CD8-positive, alpha-beta memory T cell (primary cell): ENCODE data around the gene ZNF227. TPM values are rescaled to one million over a fixed set of nuclear protein-coding genes. Genes with fewer than 3 reads are reported as not detected.
"Not testable (repeated sequence)": the region's sequence is repeated elsewhere in the genome, so short reads cannot be mapped to it uniquely, and the experiment has no call there.

ENCODE experiments used
- CTCF ChIA-PET: fragments of 350-600 bp; sonication (Branson Sonifier 250); formaldehyde crosslinking; loops from one replicate; lab custom pipeline; 2021; ENCODE audit warnings: antibody characterized with exemption; lab: Charles Lee
- POLR2A ChIA-PET: fragments of 350-600 bp; sonication (Branson Sonifier 250); formaldehyde crosslinking; loops from one replicate; lab custom pipeline; 2021; ENCODE audit warnings: antibody characterized with exemption; lab: Charles Lee
- DNase-seq, 5 donors: peaks; one replicate each; pipeline versions ENCODE4 v3.0.0 to v3.0.0-alpha.2; 2020 to 2022; ENCODE audit warnings: mixed read lengths in 1 of 5
- H3K27ac ChIP-seq: one replicate; pipeline ENCODE4 v1.7.0; 2013; ENCODE audit warnings: low read depth, mild to moderate bottlenecking, low read length, moderate library complexity
- H3K27me3 ChIP-seq: 2 replicates; pipeline ENCODE4 v1.7.0; 2013; ENCODE audit warnings: low read length, mild to moderate bottlenecking; ENCODE audit not compliant: insufficient read depth, poor library complexity, severe bottlenecking
- H3K36me3 ChIP-seq: 2 replicates; pipeline ENCODE4 v1.7.0; 2013; ENCODE audit warnings: mild to moderate bottlenecking, low read length, moderate library complexity; ENCODE audit not compliant: insufficient read depth
- H3K4me1 ChIP-seq: 2 replicates; pipeline ENCODE4 v1.7.0; 2013; ENCODE audit warnings: mild to moderate bottlenecking, low read length, moderate library complexity; ENCODE audit not compliant: insufficient read depth
- H3K4me3 ChIP-seq: 2 replicates; pipeline ENCODE4 v1.7.0; 2013; ENCODE audit warnings: mild to moderate bottlenecking, low read length
- H3K9me3 ChIP-seq: 2 replicates; pipeline ENCODE4 v1.7.0; 2013; ENCODE audit warnings: mild to moderate bottlenecking, low read length
- H3K27ac Mint-ChIP-seq, 8 donors: one replicate each; pipeline ENCODE4 v1.8.0; 2020 to 2021; ENCODE audit warnings: mixed read lengths in 8 of 8, mild to moderate bottlenecking in 6 of 8, inconsistent platforms in 3 of 8, moderate library complexity in 3 of 8
- H3K27me3 Mint-ChIP-seq, 2 donors: one replicate each; pipeline ENCODE4 v1.8.0; 2020 to 2021; ENCODE audit warnings: mixed read lengths in 2 of 2, mild to moderate bottlenecking in 1 of 2, moderate library complexity in 1 of 2
- H3K36me3 Mint-ChIP-seq, 3 donors: one replicate each; pipeline ENCODE4 v1.8.0; 2020 to 2021; ENCODE audit warnings: mixed read lengths in 3 of 3, inconsistent platforms in 1 of 3, mild to moderate bottlenecking in 1 of 3
- H3K4me1 Mint-ChIP-seq, 3 donors: one replicate each; pipeline ENCODE4 v1.8.0; 2020 to 2021; ENCODE audit warnings: mixed read lengths in 3 of 3, inconsistent platforms in 1 of 3, mild to moderate bottlenecking in 1 of 3
- H3K4me3 Mint-ChIP-seq, 7 donors: one replicate each; pipeline ENCODE4 v1.8.0; 2020 to 2021; ENCODE audit warnings: mixed read lengths in 7 of 7, mild to moderate bottlenecking in 6 of 7, moderate library complexity in 4 of 7, inconsistent platforms in 2 of 7
- H3K9me3 Mint-ChIP-seq, 5 donors: one replicate each; pipeline ENCODE4 v1.8.0; 2020 to 2022; ENCODE audit warnings: mixed read lengths in 5 of 5, mild to moderate bottlenecking in 3 of 5, moderate library complexity in 2 of 5, inconsistent platforms in 1 of 5
- polyA plus RNA-seq: library from polyadenylated mRNA; unstranded; fragments of 300-500 nt; fragmentation: Illumina TruSeq; gene quantifications from one replicate; pipeline ENCODE4 v1.2.3, GENCODE V29; 2021
- total RNA-seq, 2 experiments: library from RNA; stranded (reverse); gene quantifications; one replicate each; pipeline ENCODE4 v1.2.3, GENCODE V29; 2021

Gene ZNF227
- total and polyA plus RNA-seq, 3 experiments from 2014 or later, result 11.4 to 24.0 (median 22.1) TPM

GRCh38 chr19:44252332-44252731 is 40.0 kb downstream of the ZNF227 start:
- H3K4me1 Mint-ChIP-seq, DNase-seq, H3K36me3 ChIP-seq, CTCF ChIA-PET, H3K27ac Mint-ChIP-seq, POLR2A ChIA-PET, H3K4me3 Mint-ChIP-seq, H3K4me1 ChIP-seq, H3K27ac ChIP-seq, H3K4me3 ChIP-seq, H3K27me3 Mint-ChIP-seq, H3K27me3 ChIP-seq: not testable (repeated sequence)
- H3K36me3 Mint-ChIP-seq, result peaks cover 10 to 92% (median 58%) of the 10 kb centered on the region in 3 donors
- H3K9me3 ChIP-seq, result peaks cover 33% of the 10 kb centered on the region
- peaks cover 59 to 98% (median 87%) of the 10 kb centered on the region in 5 donors for H3K9me3 Mint-ChIP-seq

- Mint-ChIP-seq H3K9me3 (peaks cover 61 to 98% (median 89%) of the 10 kb centered on the region in 5 donors), H3K36me3 (peaks cover 10 to 92% (median 59%) of the 10 kb centered on the region in 3 donors)
- H3K4me3 ChIP-seq, H3K4me3 Mint-ChIP-seq, H3K27ac Mint-ChIP-seq, H3K4me1 ChIP-seq, CTCF ChIA-PET, H3K36me3 ChIP-seq, H3K4me1 Mint-ChIP-seq, H3K27ac ChIP-seq, POLR2A ChIA-PET, H3K27me3 ChIP-seq, H3K27me3 Mint-ChIP-seq, DNase-seq: not testable (repeated sequence)
- peaks cover 35% of the 10 kb centered on the region for H3K9me3 ChIP-seq
Observed at GRCh38 chr19:44253392-44253791, 41.1 kb downstream of the ZNF227 start.

- Mint-ChIP-seq H3K36me3 (peaks cover 10 to 86% (median 51%) of the 10 kb centered on the region in 3 donors), H3K27me3 (peaks cover 0 to 1% of the 10 kb centered on the region in 2 donors), H3K9me3 (peaks cover 57 to 98% (median 90%) of the 10 kb centered on the region in 5 donors), H3K27ac (no peak overlapping the region), H3K4me3 (no peak overlapping the region), H3K4me1 (peaks cover 0 to 2% (median 0%) of the 10 kb centered on the region in 3 donors)
- no peak overlapping the region for H3K27ac ChIP-seq
- H3K9me3 ChIP-seq, result peaks cover 31% of the 10 kb centered on the region
- no peaks in the 10 kb centered on the region for H3K27me3 ChIP-seq
- H3K4me3 ChIP-seq, result no peak overlapping the region
- no peaks in the 10 kb centered on the region for H3K4me1 ChIP-seq
- ChIA-PET POLR2A (no interaction called here), CTCF (no interaction called here)
- DNase-seq, result no peak
- H3K36me3 ChIP-seq, result no peaks in the 10 kb centered on the region
Observed at GRCh38 chr19:44254496-44254895, 42.2 kb downstream of the ZNF227 start.

- no peaks in the 10 kb centered on the region for H3K4me1 ChIP-seq
- Mint-ChIP-seq H3K27me3 (peaks cover 0 to 1% of the 10 kb centered on the region in 2 donors), H3K27ac (no peak overlapping the region), H3K9me3 (peaks cover 51 to 98% (median 89%) of the 10 kb centered on the region in 5 donors), H3K36me3 (peaks cover 6 to 82% (median 40%) of the 10 kb centered on the region in 3 donors), H3K4me3 (no peak overlapping the region), H3K4me1 (peaks cover 7 to 13% (median 13%) of the 10 kb centered on the region in 3 donors)
- CTCF ChIA-PET, result no interaction called here
- H3K9me3 ChIP-seq, result peaks cover 30% of the 10 kb centered on the region
- POLR2A ChIA-PET, result no interaction called here
- no peak for DNase-seq
- H3K27ac ChIP-seq, result no peak overlapping the region
- no peaks in the 10 kb centered on the region for H3K36me3 ChIP-seq
- H3K4me3 ChIP-seq, result no peak overlapping the region
- no peaks in the 10 kb centered on the region for H3K27me3 ChIP-seq
Observed at GRCh38 chr19:44255705-44256411, 43.5 kb downstream of the ZNF227 start.

- H3K36me3 ChIP-seq, result no peaks in the 10 kb centered on the region
- no peaks in the 10 kb centered on the region for H3K4me1 ChIP-seq
- H3K27me3 ChIP-seq, result no peaks in the 10 kb centered on the region
- Mint-ChIP-seq H3K36me3 (peaks cover 6 to 74% (median 28%) of the 10 kb centered on the region in 3 donors), H3K4me3 (no peak overlapping the region), H3K27me3 (no peaks in the 10 kb centered on the region), H3K4me1 (peaks cover 7 to 13% (median 13%) of the 10 kb centered on the region in 3 donors), H3K27ac (no peak overlapping the region), H3K9me3 (peaks cover 52 to 96% (median 83%) of the 10 kb centered on the region in 5 donors)
- H3K9me3 ChIP-seq, result peaks cover 32% of the 10 kb centered on the region
- DNase-seq, result no peak
- ChIA-PET POLR2A (no interaction called here), CTCF (no interaction called here)
- H3K4me3 ChIP-seq, result no peak overlapping the region
- no peak overlapping the region for H3K27ac ChIP-seq
Observed at GRCh38 chr19:44258136-44258535, 45.8 kb downstream of the ZNF227 start.

- H3K27ac Mint-ChIP-seq, result no peak overlapping the region
- no peaks in the 10 kb centered on the region for H3K27me3 Mint-ChIP-seq
- peaks cover 4 to 69% (median 24%) of the 10 kb centered on the region in 3 donors for H3K36me3 Mint-ChIP-seq
- Histone ChIP-seq H3K27me3 (no peaks in the 10 kb centered on the region), H3K27ac (no peak overlapping the region), H3K36me3 (no peaks in the 10 kb centered on the region), H3K4me3 (no peak overlapping the region), H3K4me1 (no peaks in the 10 kb centered on the region), H3K9me3 (peaks cover 25% of the 10 kb centered on the region)
- H3K9me3 Mint-ChIP-seq, result peaks cover 55 to 94% (median 81%) of the 10 kb centered on the region in 5 donors
- peaks cover 7 to 13% (median 13%) of the 10 kb centered on the region in 3 donors for H3K4me1 Mint-ChIP-seq
- POLR2A ChIA-PET, result no interaction called here
- no peak overlapping the region for H3K4me3 Mint-ChIP-seq
- no peak for DNase-seq
- CTCF ChIA-PET, result no interaction called here
Observed at GRCh38 chr19:44258835-44259413, 46.6 kb downstream of the ZNF227 start.

- no peak overlapping the region for H3K27ac ChIP-seq
- Mint-ChIP-seq H3K4me3 (peak overlapping the region in 6 of 7 donors; percentile 60 to 70 (median 64)), H3K36me3 (peaks cover 3 to 68% (median 19%) of the 10 kb centered on the region in 3 donors), H3K27me3 (no peaks in the 10 kb centered on the region), H3K9me3 (peaks cover 48 to 94% (median 78%) of the 10 kb centered on the region in 5 donors), H3K27ac (peak overlapping the region in 2 of 8 donors; percentile 38 to 41), H3K4me1 (peaks cover 7 to 13% (median 13%) of the 10 kb centered on the region in 3 donors)
- ChIA-PET CTCF (no interaction called here), POLR2A (no interaction called here)
- H3K4me3 ChIP-seq, result no peak overlapping the region
- H3K4me1 ChIP-seq, result no peaks in the 10 kb centered on the region
- DNase-seq, result no peak
- H3K27me3 ChIP-seq, result no peaks in the 10 kb centered on the region
- H3K9me3 ChIP-seq, result peaks cover 15% of the 10 kb centered on the region
- H3K36me3 ChIP-seq, result no peaks in the 10 kb centered on the region
Observed at GRCh38 chr19:44260343-44260681, 48.0 kb downstream of the ZNF227 start.

GRCh38 chr19:44260695-44261446 is 48.5 kb downstream of the ZNF227 start:
- no peak overlapping the region for H3K4me3 ChIP-seq
- no peaks in the 10 kb centered on the region for H3K27me3 ChIP-seq
- Mint-ChIP-seq H3K4me3 (peak overlapping the region in 4 of 7 donors; percentile 38 to 65 (median 61)), H3K4me1 (peaks cover 7 to 13% (median 13%) of the 10 kb centered on the region in 3 donors), H3K36me3 (peaks cover 3 to 65% (median 22%) of the 10 kb centered on the region in 3 donors), H3K27ac (peak overlapping the region in 1 of 8 donors; percentile 38), H3K27me3 (no peaks in the 10 kb centered on the region), H3K9me3 (peaks cover 42 to 92% (median 77%) of the 10 kb centered on the region in 5 donors)
- peaks cover 12% of the 10 kb centered on the region for H3K9me3 ChIP-seq
- no peak for DNase-seq
- no peaks in the 10 kb centered on the region for H3K4me1 ChIP-seq
- no peak overlapping the region for H3K27ac ChIP-seq
- ChIA-PET POLR2A (no interaction called here), CTCF (no interaction called here)
- no peaks in the 10 kb centered on the region for H3K36me3 ChIP-seq
